ENCODE measurements around the gene PRDX6. TPM values are rescaled to one million over a fixed set of nuclear protein-coding genes. Genes with fewer than 3 reads are reported as not detected.

PRDX6 gene
- total and polyA plus RNA-seq, 2 of the 4 experiments (the other 2 are of a cell fraction), result 373 to 426 TPM

- no peak overlapping the region for H3K27ac ChIP-seq (ENCODE audit: insufficient read depth, low read length)
- TF ChIP-seq MAZ (IDR thresholded peaks at IDR 0.05; ENCODE audit: borderline replicate concordance, low read depth, low read length), result no peak
- TF ChIP-seq RFX5 (IDR thresholded peaks at IDR 0.05; ENCODE audit: low read depth, low read length), result no peak
- TF ChIP-seq MAFK (IDR thresholded peaks at IDR 0.05; ENCODE audit: low read depth, low read length), result no peak
- no peak overlapping the region for H2AK5ac ChIP-seq (ENCODE audit: low read depth, low read length)
- no peak overlapping the region for H4K5ac ChIP-seq (ENCODE audit: low read depth, low read length)
- H3K9ac ChIP-seq (ENCODE audit: low read depth, low read length), result no peak overlapping the region
- no peaks in the 10 kb centered on the region for H3K79me1 ChIP-seq (ENCODE audit: low read depth in 1 of 2, low read length in 2 of 2)
- CTCF ChIA-PET, result interaction anchor here (1.0 kb wide), 1 partner anchor 16 kb away, joined by 4 read pairs; no protein-coding TSS in a partner anchor
- intact Hi-C loops (cut with micrococcal nuclease) (no loop called here), dilution Hi-C loops (cut with HindIII; ENCODE audit: low sequenced_read_pairs, unreplicated experiment) (no loop called here), in situ Hi-C loops (cut with MboI; ENCODE audit: low sequenced_read_pairs) (no loop called here)
- no peaks in the 10 kb centered on the region for H3K36me3 ChIP-seq (ENCODE audit: control insufficient read depth, insufficient read depth, low read length)
- no peak overlapping the region for H3K56ac ChIP-seq (ENCODE audit: extremely low read depth, insufficient read depth, low read length)
- H3K4me2 ChIP-seq (ENCODE audit: low read depth, low read length), result no peak overlapping the region
- no peak overlapping the region for H3K4ac ChIP-seq (ENCODE audit: low read depth, low read length)
- no peaks in the 10 kb centered on the region for H4K20me1 ChIP-seq (ENCODE audit: insufficient read depth, low read length)
- H3K27me3 ChIP-seq (ENCODE audit: control insufficient read depth, insufficient read depth, low read length), result peaks cover 7% of the 10 kb centered on the region
- H3K9me3 ChIP-seq (ENCODE audit: control insufficient read depth, insufficient read depth, low read length), result no peaks in the 10 kb centered on the region
- H3K4me1 ChIP-seq (ENCODE audit: control insufficient read depth, insufficient read depth, low read length), result no peaks in the 10 kb centered on the region
- no peak overlapping the region for H4K8ac ChIP-seq (ENCODE audit: low read depth in 2 of 2, low read length in 2 of 2)
- no peak overlapping the region for H3K14ac ChIP-seq (replicated peaks; ENCODE audit: low read depth, low read length)
- H2AFZ ChIP-seq (replicated peaks; ENCODE audit: low read length, poor library complexity), result no peak overlapping the region
- H3K23ac ChIP-seq (ENCODE audit: low read depth, low read length), result no peak overlapping the region
- H2BK120ac ChIP-seq (ENCODE audit: low read depth, low read length), result no peak overlapping the region
- H4K91ac ChIP-seq (ENCODE audit: insufficient read depth, low read depth, low read length), result no peak overlapping the region
- no peak overlapping the region for H2BK20ac ChIP-seq (ENCODE audit: low read depth, low read length)
- H3K9me1 ChIP-seq (ENCODE audit: insufficient read depth, low read length), result no peaks in the 10 kb centered on the region
- ATAC-seq (ENCODE audit: low read depth), result no peak
- POLR2A ChIA-PET (ENCODE audit: unreplicated experiment), result no interaction called here
- no peak overlapping the region for H2AK9ac ChIP-seq (replicated peaks; ENCODE audit: low read depth, low read length, poor library complexity)
- no peak for DNase-seq
- H2BK5ac ChIP-seq (ENCODE audit: low read depth, low read length, poor library complexity, severe bottlenecking), result no peak overlapping the region
- H2BK15ac ChIP-seq (ENCODE audit: low read depth, low read length), result no peak overlapping the region
- no peak overlapping the region for H3K4me3 ChIP-seq (ENCODE audit: insufficient read depth, low read depth, low read length)
- no peak overlapping the region for H3K18ac ChIP-seq (ENCODE audit: low read depth, low read length)
- no TSS peak for BruUV-seq (replicated peaks)
Observed at GRCh38 chr1:173536223-173536622, 59.1 kb downstream of the PRDX6 start.

Other genes starting within 250 kb of the PRDX6 start
- not detected in 2 replicates for gene SLC9C2, start 125.7 kb downstream of the PRDX6 start, total RNA-seq (2012; rRNA removed)
- not detected in 2 replicates for gene SLC9C2, start 125.7 kb downstream of the PRDX6 start, polyA plus RNA-seq (2012; rRNA removed)
- not detected in 2 replicates for gene TEX50, start 158.0 kb downstream of the PRDX6 start, total RNA-seq (2012; rRNA removed)
- not detected in 2 replicates for gene TEX50, start 158.0 kb downstream of the PRDX6 start, polyA plus RNA-seq (2012; rRNA removed)
- under 0.01 TPM in 1 of 2 replicates, not detected in the other for gene ANKRD45, start 192.5 kb downstream of the PRDX6 start, total RNA-seq (2012; rRNA removed)
- not detected in 2 replicates for gene ANKRD45, start 192.5 kb downstream of the PRDX6 start, polyA plus RNA-seq (2012; rRNA removed)
- 23.3 and 25.8 TPM in 2 replicates for gene KLHL20, start 237.6 kb downstream of the PRDX6 start, total RNA-seq (2012; rRNA removed)
- 11.0 and 13.5 TPM in 2 replicates for gene KLHL20, start 237.6 kb downstream of the PRDX6 start, polyA plus RNA-seq (2012; rRNA removed)

Data from IMR-90 (cell line).